ENCODE data around the gene XPA.
A peak's percentile ranks its signal among the peaks of the same experiment; 100 is the strongest.
"Not testable (repeated sequence)": the region's sequence is repeated elsewhere in the genome, so short reads cannot be mapped to it uniquely, and the experiment has no call there.

The XPA gene

GRCh38 chr9:97696803-97697601 is at the start of gene XPA:
XPA (minus strand) TSS chr9:97697340; CDS start chr9:97697292, 48 bp downstream.
- no peak for TF ChIP-seq CTCF (IDR thresholded peaks at IDR 0.05; ENCODE audit: control insufficient read depth, insufficient read depth, low read depth, low read length, missing control alignments)
- DNase-seq (ENCODE audit: low read depth) = peak; percentile 58
- H3K4me3 ChIP-seq (ENCODE audit: control insufficient read depth, low read depth, low read length) = peak within 1 kb of the TSS; percentile 95

- DNase-seq (ENCODE audit: low read depth) = no peak
- no peak for TF ChIP-seq CTCF (IDR thresholded peaks at IDR 0.05; ENCODE audit: control insufficient read depth, insufficient read depth, low read depth, low read length, missing control alignments)
- no peak overlapping the region for H3K4me3 ChIP-seq (ENCODE audit: control insufficient read depth, low read depth, low read length)
Observed at GRCh38 chr9:97744710-97745708, 47.9 kb upstream of the XPA start.

- not testable (repeated sequence) for DNase-seq (ENCODE audit: low read depth); H3K4me3 ChIP-seq (ENCODE audit: control insufficient read depth, low read depth, low read length)
Observed at GRCh38 chr9:97744025-97744424, 46.9 kb upstream of the XPA start.

GRCh38 chr9:97742545-97742944 is 45.4 kb upstream of the XPA start:
- no peak for DNase-seq (ENCODE audit: low read depth)
- TF ChIP-seq CTCF (IDR thresholded peaks at IDR 0.05; ENCODE audit: control insufficient read depth, insufficient read depth, low read depth, low read length, missing control alignments) = no peak
- no peak overlapping the region for H3K4me3 ChIP-seq (ENCODE audit: control insufficient read depth, low read depth, low read length)

- H3K4me3 ChIP-seq (ENCODE audit: control insufficient read depth, low read depth, low read length) = no peak overlapping the region
- no peak for TF ChIP-seq CTCF (IDR thresholded peaks at IDR 0.05; ENCODE audit: control insufficient read depth, insufficient read depth, low read depth, low read length, missing control alignments)
Observed at GRCh38 chr9:97741947-97742346, 44.8 kb upstream of the XPA start.

GRCh38 chr9:97740848-97741821 is 44.0 kb upstream of the XPA start:
- H3K4me3 ChIP-seq (ENCODE audit: control insufficient read depth, low read depth, low read length) = peak overlapping the region; percentile 40
- no peak for DNase-seq (ENCODE audit: low read depth)
- TF ChIP-seq CTCF (IDR thresholded peaks at IDR 0.05; ENCODE audit: control insufficient read depth, insufficient read depth, low read depth, low read length, missing control alignments) = peak; percentile 26

More at GRCh38 chr9:97741947-97742346, 44.8 kb upstream of the XPA start:
- DNase-seq (ENCODE audit: low read depth) = no peak

Data from AG09309 (cell line).